GM21825 (cell line): Measurements from ENCODE around the gene PABPC1L.

Experiments used
- ATAC-seq: cut with Tn5 transposase; IDR thresholded peaks from one replicate; pipeline ENCODE4 v1.9.1; 2021; ENCODE audit warnings: mild to moderate bottlenecking, moderate library complexity; ENCODE audit not compliant: unreplicated experiment

Gene PABPC1L

GRCh38 chr20:44942264-44942973 lies 32.6 kb downstream of the PABPC1L start:
- ATAC-seq: no peak

DNA sequence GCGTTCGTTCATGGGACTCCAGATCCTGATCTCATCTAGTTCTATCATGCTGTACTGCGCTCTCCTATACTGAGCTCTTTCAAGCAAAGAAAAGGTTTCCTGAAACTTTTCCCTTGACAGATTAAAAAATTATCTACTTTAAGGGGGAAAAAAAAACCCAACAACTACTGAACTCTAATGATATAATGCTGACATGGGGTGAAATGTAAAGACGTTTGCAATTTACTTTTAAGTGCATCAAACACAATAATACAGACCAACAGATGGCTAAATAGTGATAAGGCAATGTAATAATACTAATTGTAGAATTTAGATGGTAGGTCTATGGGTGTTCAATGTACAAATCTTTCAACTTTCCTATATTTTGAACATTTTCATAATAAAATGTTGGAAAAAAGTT lies 34.0 kb downstream of the PABPC1L start:
- no peak for ATAC-seq

- no peak for ATAC-seq
Measured at GRCh38 chr20:44945261-44945660, 35.4 kb downstream of the PABPC1L start.

GRCh38 chr20:44946271-44946852 lies 36.5 kb downstream of the PABPC1L start:
- no peak for ATAC-seq

DNA sequence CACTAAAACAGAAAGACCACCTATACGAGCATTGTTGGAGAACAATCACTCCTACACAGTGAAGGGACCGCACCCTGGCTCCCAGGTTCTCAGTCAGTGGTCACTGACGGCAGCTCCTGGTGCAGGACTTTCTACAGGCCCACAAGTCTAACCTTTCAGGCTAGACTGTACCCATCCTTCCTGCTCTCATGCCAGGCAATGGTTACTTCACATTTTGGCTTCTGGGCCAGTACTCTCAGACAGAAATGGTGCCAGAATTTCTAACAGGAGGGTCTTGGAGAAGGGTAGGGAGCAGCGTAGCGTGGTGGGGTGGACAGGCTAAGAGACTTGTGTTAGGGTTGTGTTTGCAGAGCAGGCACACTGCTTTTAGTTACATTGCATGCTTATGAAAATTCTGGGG lies 38.2 kb downstream of the PABPC1L start:
- ATAC-seq: no peak

DNA sequence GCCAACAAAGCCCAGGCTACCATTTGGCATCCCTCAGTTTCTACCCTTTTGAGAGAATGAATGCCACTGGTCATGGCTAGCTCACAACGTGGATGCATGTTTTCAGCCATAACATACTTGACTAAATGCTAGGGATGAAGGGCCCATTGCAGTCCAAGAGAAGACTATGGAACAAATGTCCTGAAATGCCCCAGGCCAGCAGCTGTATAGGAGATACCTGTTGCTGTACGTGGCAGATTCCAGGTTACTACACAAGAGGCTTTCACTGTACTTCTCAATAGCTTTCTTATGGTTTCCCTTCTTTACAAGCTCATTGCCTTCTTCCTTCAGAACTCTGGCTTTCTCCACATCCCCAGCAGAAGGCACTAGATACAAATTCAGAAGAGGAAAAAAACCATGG lies 38.7 kb downstream of the PABPC1L start:
- ATAC-seq: no peak

- ATAC-seq: no peak
Measured at GRCh38 chr20:44950368-44950767, 40.5 kb downstream of the PABPC1L start.

GRCh38 chr20:44952731-44953130 lies 42.9 kb downstream of the PABPC1L start:
- no peak for ATAC-seq

DNA sequence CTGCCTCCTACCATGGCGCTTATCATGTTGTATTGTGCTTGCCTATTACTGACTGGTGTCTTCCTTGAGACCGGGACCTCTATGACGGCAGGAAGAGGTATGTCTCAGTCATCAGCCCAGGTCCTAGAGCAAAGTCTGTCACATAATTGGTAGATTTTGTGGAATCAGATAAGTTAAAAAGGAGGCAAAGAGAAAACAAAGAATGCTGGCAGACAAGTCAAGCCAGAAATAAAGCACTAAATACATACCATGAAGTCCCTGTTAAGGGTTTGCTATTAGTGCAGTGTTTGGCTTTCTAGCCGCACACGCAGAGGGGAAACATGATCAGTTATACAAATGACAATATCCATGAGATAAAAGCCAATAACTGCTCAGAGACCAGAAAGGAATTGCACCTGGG lies 44.4 kb downstream of the PABPC1L start:
- no peak for ATAC-seq

GRCh38 chr20:44955270-44955669 lies 45.4 kb downstream of the PABPC1L start:
- no peak for ATAC-seq

GRCh38 chr20:44956410-44956809 lies 46.5 kb downstream of the PABPC1L start:
- no peak for ATAC-seq

DNA sequence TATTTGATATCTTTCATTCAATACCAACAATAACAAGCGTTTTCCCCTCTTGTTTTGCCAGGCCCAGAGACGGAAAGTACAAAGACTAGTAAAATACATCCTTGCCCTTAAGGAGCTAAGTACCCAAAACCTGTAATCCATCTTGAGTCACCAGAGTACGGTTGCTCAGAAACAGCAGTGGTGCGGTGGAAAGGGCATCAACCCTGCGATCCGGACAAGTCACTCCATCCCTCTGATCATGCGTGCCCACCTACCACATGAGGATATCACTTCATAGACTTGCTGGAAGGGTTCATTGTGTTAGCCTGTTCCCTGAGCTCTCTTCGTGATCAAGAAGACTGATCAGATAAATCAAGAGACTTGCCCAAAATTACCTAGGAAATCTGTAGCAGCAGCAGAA lies 48.4 kb downstream of the PABPC1L start:
- no peak for ATAC-seq

GRCh38 chr20:44959082-44959637 lies 49.3 kb downstream of the PABPC1L start:
- ATAC-seq: no peak

- ATAC-seq: peak; percentile 24
Measured at GRCh38 chr20:44959638-44960102, 49.8 kb downstream of the PABPC1L start.

- ATAC-seq: peak; percentile 75
Measured at GRCh38 chr20:44960103-44960852, 50.4 kb downstream of the PABPC1L start, which contains the start of gene TOMM34. TOMM34 (minus strand) TSS chr20:44960397; CDS start chr20:44960333, 64 bp downstream.

GRCh38 chr20:44961011-44961869 lies 51.4 kb downstream of the PABPC1L start:
- ATAC-seq: no peak

DNA sequence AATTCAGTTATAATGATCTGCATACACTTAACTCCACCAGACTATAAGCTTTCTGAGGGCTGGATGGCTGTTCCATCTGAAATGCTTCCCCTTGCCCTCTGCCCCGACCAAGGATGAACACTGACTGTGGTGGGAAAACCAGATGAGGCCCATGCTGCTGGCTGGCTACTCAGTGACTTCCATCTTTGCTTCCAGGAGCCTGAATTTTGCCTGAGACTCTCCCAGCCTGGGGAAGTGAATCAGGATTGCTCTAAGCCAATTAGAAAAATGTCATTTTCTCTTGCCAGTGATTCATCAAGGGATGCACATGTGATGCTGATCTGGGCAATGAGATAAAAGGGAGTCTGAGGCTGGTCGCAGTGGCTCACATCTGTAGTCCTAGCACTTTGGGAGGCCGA lies 52.0 kb downstream of the PABPC1L start:
- no peak for ATAC-seq

- ATAC-seq: no peak
Measured at GRCh38 chr20:44962483-44962882, 52.6 kb downstream of the PABPC1L start.

DNA sequence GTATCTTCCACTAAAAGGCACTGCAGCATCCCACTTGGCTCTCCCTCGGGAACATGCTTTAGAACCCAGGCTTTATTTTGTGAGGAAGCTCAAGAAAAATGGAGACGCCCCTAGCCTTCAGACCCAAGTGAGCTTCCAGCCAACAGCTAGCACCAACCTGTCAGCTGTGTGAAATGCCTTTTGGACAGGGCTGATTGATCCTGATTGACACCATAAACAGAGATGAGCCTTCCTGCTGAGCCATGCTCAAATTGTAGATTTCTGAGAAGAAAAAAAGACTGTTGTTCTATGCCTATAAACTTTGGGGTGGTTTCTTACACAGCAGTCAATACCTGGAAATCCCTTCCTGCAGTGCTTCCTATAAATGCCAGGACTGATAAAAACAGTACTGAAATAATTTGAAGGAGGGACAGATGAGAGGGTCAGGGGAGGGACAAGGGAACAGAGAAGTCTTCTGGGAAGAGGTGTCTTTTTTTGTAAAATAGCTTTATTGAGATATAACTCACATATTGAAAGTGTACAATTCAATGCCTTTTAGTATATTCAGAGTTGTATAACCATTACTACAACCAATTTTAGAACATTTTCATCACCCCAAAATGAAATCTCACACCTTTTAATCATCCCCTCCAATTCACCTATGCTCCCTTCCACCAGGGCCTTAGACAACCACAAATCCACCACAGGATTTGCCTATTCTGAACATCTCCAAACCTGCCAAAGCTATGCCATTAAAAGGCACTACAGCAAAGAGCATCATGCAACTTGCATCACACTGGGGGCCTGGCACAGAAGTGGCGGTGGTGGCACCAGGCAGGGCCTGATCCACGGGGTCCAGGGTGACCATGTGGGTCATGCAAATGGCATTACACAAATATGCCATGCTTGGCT lies 53.7 kb downstream of the PABPC1L start:
- ATAC-seq: no peak

DNA sequence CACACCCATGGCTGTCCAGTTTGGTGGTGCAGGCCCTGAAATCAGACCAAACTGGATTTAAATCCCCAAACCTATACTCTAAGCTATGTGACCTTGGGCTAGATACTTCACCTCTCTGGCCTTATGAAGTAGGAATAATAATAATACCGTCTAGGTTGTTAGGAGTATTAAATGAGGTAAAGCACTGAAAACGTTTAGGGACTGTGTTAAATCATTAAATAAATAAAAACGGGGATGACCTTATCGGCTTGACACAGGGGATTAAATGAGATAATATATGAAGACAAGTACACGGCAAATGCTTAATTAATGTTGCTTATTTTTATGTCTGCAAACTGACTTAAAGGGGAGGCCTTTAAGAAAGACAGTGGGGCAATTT lies 55.8 kb downstream of the PABPC1L start:
- ATAC-seq: no peak
